HG02981 (cell line): ENCODE measurements around the gene PRMT7.

Experiments
- ATAC-seq: cut with Tn5 transposase; IDR thresholded peaks from one replicate; pipeline ENCODE4 v1.9.1; 2021; ENCODE audit warnings: mild to moderate bottlenecking, moderate library complexity; ENCODE audit not compliant: unreplicated experiment

PRMT7 gene

GRCh38 chr16:68300734-68301459 lies 9.9 kb upstream of the PRMT7 start:
- no peak for ATAC-seq

- no peak for ATAC-seq
Observed at GRCh38 chr16:68306633-68307032, 4.2 kb upstream of the PRMT7 start.

- no peak for ATAC-seq
Observed at GRCh38 chr16:68309799-68310198, 1.0 kb upstream of the PRMT7 start.

GRCh38 chr16:68310437-68310773 lies 414 bp upstream of the PRMT7 start:
- peak; percentile 27 for ATAC-seq

GRCh38 chr16:68313116-68313515 lies 2.3 kb downstream of the PRMT7 start:
- no peak for ATAC-seq

GRCh38 chr16:68319185-68319908 lies 8.5 kb downstream of the PRMT7 start:
- ATAC-seq: no peak

- no peak for ATAC-seq
Observed at GRCh38 chr16:68324336-68324735, 13.5 kb downstream of the PRMT7 start.

- no peak for ATAC-seq
Observed at GRCh38 chr16:68324780-68325357, 14.1 kb downstream of the PRMT7 start.

- peak; percentile 63 for ATAC-seq
Observed at GRCh38 chr16:68328151-68328859, 17.5 kb downstream of the PRMT7 start.

GRCh38 chr16:68328860-68329390 lies 18.1 kb downstream of the PRMT7 start:
- ATAC-seq: no peak

- ATAC-seq: no peak
Observed at GRCh38 chr16:68331879-68332410, 21.1 kb downstream of the PRMT7 start.

GRCh38 chr16:68332411-68333121 lies 21.7 kb downstream of the PRMT7 start:
- ATAC-seq: no peak

- no peak for ATAC-seq
Observed at GRCh38 chr16:68335175-68335574, 24.4 kb downstream of the PRMT7 start.

- no peak for ATAC-seq
Observed at GRCh38 chr16:68338326-68339119, 27.7 kb downstream of the PRMT7 start.

- ATAC-seq: no peak
Observed at GRCh38 chr16:68339214-68339613, 28.4 kb downstream of the PRMT7 start.

- ATAC-seq: no peak
Observed at GRCh38 chr16:68342620-68343019, 31.8 kb downstream of the PRMT7 start.

- no peak for ATAC-seq
Observed at GRCh38 chr16:68343137-68343536, 32.3 kb downstream of the PRMT7 start.

GRCh38 chr16:68344252-68344651 lies 33.4 kb downstream of the PRMT7 start:
- ATAC-seq: no peak

GRCh38 chr16:68345351-68345810 lies 34.6 kb downstream of the PRMT7 start:
- no peak for ATAC-seq
